Myocyte (in vitro differentiated cells): Measurements from ENCODE around the gene KCNG2. TPM values are rescaled to one million over a fixed set of nuclear protein-coding genes. Genes with fewer than 3 reads are reported as not detected.

Experiments
- DNase-seq: peaks from one replicate; pipeline ENCODE4 v3.0.0-alpha.2; 2012; ENCODE audit warnings: low read depth
- total RNA-seq: library from RNA; depleted of rRNA; stranded (reverse); fragments of >200 nt; gene quantifications from 2 replicates; pipeline ENCODE4 v1.2.3, GENCODE V29; 2014

KCNG2 gene
- total RNA-seq, 1 donor from 2014 or later, result 0.08 TPM

- DNase-seq, result no peak
These were observed 31.4 kb upstream of the KCNG2 start for GRCh38 chr18:79766308-79766707.

GRCh38 chr18:79768745-79769144, 29.0 kb upstream of the KCNG2 start:
- DNase-seq, result no peak

- no peak for DNase-seq
These were observed 27.8 kb upstream of the KCNG2 start for GRCh38 chr18:79769698-79770500.

GRCh38 chr18:79770501-79770815, 27.3 kb upstream of the KCNG2 start:
- DNase-seq, result no peak

- no peak for DNase-seq
These were observed 26.9 kb upstream of the KCNG2 start for GRCh38 chr18:79770826-79771225.

GRCh38 chr18:79771446-79772107, 26.2 kb upstream of the KCNG2 start:
- DNase-seq, result no peak

GRCh38 chr18:79772108-79772864, 25.5 kb upstream of the KCNG2 start:
- no peak for DNase-seq

- no peak for DNase-seq
These were observed 24.7 kb upstream of the KCNG2 start for GRCh38 chr18:79772865-79773696.

- DNase-seq, result no peak
These were observed 23.6 kb upstream of the KCNG2 start for GRCh38 chr18:79774111-79774510.

- DNase-seq, result no peak
These were observed 22.1 kb upstream of the KCNG2 start for GRCh38 chr18:79775441-79776221.

- DNase-seq, result no peak
These were observed 21.1 kb upstream of the KCNG2 start for GRCh38 chr18:79776674-79777073.

- no peak for DNase-seq
These were observed 19.4 kb upstream of the KCNG2 start for GRCh38 chr18:79778291-79778791.

- DNase-seq, result no peak
These were observed 18.6 kb upstream of the KCNG2 start for GRCh38 chr18:79779021-79779699.

GRCh38 chr18:79779700-79780190, 18.0 kb upstream of the KCNG2 start:
- no peak for DNase-seq

- DNase-seq, result no peak
These were observed 17.2 kb upstream of the KCNG2 start for GRCh38 chr18:79780547-79780946.

- no peak for DNase-seq
These were observed 16.3 kb upstream of the KCNG2 start for GRCh38 chr18:79781331-79781941.

GRCh38 chr18:79782566-79783308, 15.0 kb upstream of the KCNG2 start:
- DNase-seq, result no peak
